GM19397 (cell line): ENCODE results near the gene RASGRP2.
"Not testable (repeated sequence)": the region's sequence is repeated elsewhere in the genome, so short reads cannot be mapped to it uniquely, and the experiment has no call there.

Experiments used
- ATAC-seq: cut with Tn5 transposase; IDR thresholded peaks from one replicate; pipeline ENCODE4 v1.9.1; 2021; ENCODE audit warnings: mild to moderate bottlenecking, moderate library complexity; ENCODE audit not compliant: unreplicated experiment

The RASGRP2 gene

DNA sequence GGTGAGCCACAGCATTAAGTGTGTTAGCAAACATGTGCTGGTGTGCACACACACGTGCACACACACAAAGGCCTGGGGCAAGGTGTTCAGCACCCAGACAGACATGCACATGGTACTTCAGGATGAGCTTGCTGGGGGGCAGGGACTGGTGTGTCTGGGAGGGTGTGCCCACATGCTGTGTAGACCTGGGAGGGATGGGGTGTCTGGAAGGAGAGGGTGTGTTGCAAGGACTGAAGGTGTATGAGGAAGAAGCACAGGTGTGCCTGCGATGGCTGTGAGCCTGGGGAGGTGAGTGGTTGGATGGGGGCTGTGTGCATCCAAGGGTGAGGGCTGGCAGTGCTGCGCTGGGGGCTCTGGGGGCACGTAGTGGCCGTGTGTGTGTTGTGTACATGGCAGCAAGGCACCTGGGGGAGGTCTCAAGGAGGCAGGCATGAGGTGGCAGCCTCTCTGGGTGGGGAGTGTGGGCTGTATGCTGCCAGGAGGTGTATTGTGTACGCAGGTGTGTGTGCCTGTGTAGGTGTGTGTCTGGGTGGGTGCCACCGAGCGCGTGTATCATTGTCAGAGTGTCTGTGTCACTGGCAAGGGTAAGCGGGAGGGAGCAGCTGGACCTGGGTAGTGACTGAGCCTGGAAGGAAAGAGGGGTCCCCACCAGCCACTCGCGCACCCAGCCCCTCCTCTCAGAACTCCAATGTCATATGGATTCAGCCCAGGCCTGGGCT is 23.1 kb downstream of the RASGRP2 start:
- ATAC-seq: no peak

DNA sequence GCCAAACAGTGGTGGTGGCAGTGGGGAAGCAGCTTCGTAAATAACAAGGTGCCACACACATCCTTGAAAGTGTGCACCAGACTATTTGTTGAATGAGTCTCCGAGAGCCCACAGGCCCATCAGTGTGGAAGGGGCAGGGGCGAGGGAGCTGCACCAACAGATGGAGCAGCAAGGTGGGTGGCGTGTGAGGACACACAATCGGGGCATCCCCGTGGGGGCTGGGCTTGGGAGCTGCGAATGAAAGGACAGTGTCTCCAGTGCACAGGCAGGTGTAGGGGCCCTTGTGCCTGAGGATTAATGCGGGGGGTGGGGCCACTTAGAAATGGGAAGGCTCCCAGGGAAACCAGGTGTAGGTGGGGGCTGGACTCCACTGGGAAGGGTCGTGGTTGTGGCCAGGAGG is 23.8 kb downstream of the RASGRP2 start:
- ATAC-seq: no peak

DNA sequence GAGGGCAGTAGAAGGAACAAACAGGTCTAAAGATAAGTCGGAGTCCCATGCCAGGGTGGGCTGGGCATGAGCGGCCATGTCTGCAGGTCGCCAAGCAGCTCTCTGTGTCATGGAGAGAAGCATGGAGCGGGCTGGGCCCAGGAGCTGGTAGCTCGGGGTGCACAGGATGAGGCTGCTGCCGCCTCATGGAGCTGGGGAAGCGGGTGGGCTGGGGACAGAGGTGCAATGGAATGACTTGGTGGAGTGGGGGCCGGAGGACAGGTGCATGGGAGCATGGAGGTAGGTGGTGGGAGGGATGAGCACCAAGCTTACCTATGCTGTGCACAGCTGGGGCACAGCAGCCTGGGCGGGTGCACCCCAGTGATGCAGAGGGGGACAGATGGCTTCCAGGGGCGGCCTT is 24.5 kb downstream of the RASGRP2 start:
- ATAC-seq: no peak

DNA sequence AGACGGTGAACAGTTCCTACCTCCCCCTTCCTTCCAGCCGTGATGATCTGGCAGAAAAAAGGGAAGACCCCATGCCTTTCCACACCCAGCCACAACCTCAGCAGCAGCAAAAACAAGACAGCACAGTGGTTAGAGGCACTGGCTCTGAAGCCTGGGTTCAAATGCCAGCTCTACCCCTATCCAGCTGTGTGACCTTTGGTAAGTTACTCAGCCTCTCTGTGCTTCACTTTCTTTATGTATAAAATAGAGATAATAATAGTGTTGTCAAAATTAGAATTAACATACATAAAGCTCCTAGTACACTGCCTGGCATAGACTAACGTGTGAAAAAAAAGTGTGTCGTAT is 25.2 kb downstream of the RASGRP2 start:
- no peak for ATAC-seq

DNA sequence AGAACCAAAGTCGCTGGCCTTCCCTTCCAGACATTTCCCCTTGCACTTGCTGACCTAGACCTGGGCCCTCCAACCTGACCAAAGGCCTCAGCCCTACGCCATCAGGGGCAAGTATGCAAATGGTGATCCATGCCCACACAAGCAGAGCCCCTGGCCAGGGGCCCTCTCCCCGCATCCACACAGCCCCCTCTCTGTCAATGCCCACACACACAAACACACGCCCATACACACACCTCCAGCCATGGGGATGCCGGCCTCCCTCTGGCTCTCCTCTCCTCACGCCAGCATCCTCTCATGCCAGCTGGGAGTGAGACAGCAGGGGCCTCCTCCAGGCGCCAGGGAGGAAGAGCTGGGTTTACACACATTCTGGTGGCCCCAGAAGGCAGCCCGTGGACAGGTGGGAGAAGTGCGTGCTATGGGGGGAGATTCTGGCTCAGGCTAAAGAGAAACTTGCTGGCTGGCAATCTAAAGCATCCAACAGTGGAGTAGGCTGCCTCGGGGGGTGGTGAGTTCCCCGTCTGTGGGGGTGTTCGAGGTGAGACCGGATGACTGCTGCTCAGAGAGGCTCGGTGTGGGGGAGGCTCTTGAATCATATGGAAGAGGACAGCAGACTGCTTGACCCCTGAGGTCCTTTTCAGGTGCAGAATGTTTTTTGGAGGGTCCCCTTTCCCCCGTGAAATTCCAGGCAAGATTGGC is 25.7 kb downstream of the RASGRP2 start:
- no peak for ATAC-seq

DNA sequence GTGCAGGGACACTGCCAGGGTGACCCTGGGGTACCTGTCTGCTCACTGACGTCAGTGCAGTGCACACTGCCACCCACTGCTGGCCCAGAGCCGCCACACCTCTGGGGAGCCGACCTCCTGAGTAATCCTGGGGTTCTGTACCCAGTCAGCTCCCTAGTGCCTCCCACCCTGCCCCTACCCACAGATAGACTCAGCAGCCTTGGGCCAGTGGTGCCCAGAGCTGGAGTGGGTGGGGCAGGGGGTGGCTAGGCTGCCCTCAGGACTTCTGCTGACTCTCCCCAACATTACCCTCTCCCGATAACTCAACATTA is 26.7 kb downstream of the RASGRP2 start:
- no peak for ATAC-seq

DNA sequence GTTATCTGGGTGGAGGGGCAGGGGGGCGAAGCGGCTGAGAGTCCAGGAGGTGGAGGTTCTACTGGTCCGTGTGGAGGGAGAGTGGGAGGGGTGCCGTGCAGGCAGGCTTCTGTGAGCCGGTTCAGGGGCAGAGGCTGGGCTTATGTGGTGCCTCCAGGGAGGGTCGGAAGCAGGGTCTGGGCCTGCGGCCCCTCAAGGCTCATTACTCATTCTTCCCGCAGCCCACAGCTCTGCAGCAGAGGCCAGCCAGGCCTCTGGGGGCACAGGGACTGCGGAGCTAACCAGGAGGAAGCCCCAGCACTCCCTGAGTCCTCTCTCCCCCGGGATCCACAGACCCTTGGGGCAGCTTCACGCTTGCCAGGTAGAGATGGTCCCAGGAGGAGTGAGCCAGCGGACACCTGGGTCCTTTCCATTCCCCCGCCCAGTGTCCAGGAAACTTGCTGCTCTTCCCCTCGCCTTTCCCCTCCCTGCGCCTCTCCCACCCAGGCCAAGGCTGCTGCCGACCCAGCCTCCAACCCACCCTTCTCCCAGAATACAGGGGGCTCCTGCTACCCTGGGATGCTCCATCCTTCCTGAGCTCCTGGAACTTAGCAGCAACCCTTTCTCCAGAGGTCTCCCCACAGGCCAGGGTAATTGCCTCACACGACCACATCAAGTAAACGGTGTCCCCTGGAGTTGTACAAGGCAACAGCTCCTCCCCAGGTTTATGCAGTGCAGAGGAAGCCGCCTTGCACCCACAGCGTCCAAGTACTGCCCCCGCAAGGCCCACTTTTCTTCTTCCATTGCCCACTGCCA is 27.3 kb downstream of the RASGRP2 start:
- ATAC-seq: no peak

DNA sequence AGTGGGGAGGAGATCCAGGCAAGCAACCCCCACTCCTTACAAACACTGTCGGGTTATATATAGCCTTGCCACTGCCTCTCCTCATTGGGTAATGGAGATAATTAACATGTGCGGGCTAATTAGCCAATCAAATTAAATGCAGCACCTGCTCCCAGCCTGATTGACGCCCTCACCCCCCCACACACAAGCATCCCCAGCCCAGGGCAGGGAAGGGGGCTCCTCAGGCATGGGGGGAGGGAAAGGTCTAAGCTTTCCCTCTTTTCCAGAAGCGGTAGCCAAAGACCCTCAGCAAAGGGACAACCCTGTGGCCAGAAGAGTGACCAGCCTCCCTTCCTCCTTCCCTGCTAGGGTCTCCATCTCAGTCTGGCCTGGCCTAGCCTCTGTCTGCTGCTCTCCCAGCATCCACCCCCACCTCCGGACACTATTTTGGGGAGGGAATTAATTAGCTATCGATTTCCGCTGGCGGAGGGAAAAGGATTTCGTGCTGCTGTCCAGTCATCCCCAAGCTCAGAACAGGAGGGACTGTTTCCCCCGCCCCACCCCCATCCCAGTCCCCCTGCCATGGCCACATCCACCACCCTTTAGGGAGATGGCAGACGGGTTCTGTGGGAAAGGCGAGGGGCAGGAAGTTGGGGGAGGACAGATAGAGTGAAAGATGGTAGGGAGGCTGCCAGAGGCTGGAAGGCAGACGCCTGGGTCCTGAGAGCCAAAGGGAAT is 28.0 kb downstream of the RASGRP2 start:
- no peak for ATAC-seq

DNA sequence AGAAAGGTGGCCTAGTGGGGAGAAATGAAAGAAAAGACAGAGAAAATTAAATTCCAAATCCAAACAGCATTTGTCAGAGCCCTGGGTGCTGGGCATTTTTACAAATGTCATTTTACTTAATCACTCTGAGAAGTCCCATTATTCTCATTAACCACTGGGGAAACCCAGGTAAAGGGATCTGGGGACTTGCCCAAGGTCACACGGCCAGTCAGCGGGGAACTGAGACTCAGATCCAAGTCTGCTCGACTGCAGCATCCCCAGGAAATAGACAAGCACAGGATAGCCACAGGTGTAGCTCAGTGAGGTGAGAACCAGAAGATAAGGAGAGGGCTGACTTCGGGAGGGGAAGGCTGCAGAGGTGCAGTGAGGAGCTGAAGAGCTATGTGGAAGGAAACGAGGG is 28.8 kb downstream of the RASGRP2 start:
- ATAC-seq: no peak

DNA sequence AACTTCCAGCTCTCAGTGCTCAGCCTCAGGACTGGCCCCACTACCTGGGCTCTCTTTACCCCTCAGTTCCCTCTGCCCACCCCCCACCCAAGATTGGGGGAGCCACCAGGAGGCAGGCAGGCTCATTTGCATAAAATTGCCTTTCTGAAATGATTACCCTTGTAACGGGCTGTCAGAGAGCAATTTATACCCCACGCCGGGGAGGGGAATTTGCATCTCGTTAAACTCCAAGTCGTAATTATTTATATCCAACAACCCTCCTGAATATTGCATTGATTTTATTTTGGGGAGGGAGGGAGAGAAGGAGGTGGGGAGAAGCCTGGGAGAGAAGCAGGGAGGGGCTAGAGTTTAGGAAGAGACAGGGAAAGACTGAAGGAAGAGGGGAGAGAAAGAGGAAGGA is 29.3 kb downstream of the RASGRP2 start:
- no peak for ATAC-seq

DNA sequence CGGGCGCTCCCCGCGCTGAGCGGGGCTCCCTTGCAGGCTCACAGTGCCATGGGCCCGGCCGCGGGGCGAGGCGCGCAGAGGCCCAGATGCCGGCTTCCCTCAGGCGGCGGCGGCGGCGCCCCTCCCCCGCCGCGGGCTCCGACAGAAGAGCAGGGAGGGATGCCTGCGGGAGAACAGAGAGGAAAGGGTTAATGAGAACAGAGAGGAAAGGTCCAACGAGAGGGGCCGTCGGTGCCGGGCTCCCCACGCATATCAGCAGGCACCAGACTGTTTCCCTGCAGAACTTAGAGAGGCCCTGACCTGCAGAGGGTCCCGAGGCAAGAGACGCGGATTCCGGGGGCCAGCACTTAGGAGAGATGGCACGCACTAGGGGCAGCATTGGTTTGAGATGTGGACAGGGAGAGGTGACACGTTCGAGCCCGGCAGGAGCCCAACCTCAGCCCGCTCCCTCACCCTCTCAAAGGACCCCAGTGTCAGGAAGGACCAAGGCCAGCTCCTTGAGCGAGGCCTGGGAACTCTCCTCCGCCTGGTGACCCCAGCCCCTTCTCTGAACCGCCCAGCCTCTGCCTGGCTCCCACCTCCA is 30.1 kb downstream of the RASGRP2 start:
- no peak for ATAC-seq

DNA sequence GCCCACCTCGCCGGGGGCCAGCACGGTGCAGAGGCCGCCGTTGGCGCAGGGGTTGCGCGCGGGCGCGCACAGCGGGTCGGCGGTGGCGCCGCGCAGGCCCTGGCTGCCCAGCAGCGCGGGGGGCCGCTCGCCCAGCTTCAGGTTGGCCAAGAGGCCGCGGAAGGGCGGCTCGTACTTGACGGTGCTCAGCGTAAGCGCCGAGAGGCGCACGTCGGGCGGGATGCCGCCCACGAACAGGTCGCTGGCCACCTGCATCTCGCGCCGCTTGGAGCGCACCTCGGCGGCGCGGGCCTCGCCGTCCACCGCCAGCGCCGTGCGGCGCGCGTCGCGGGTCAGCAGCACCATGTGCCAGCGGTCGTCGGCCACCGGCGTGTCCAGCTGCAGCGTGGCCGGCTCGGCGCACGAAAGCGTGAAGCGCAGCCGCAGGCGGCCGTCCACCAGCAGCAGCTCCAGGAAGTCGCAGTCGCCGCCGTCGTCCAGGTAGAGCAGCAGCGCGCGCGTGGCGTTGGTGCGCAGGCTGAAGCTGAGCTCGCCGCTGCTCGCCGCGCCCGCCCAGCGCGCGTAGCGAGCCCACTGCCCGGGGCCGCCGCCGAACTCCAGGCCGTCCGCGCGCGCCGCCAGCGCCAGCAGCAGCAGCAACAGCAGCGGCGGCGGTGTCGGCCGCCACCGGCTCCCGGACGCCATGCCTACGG is 30.8 kb downstream of the RASGRP2 start:
- no peak for ATAC-seq

DNA sequence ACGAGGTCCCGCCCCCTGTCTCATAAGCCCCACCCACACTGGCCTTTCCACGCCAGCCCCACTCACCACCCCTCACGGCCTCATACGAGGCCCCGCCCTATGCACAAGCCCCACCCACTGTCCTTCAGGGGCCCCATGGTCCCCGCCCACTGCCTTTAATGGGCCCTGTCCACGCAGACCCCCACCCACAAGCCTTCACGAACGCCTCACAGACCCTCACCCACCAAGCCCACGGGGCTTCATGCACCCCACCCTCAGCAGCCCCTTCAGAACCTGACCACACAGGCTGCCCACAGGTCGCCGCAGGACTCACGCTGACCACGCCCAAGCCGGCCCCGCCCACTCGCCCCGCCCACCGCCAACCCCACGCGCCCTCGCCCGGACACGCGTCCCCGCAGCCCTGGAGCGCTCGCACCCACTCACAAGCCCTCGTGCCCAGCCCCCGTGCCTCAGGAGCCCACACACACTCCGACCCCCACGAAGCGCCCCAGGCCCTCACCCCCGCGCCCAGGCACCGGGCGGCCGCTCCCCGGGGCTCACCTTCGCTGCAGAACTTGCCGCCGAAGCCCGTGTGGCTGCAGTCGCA is 31.4 kb downstream of the RASGRP2 start:
- ATAC-seq: no peak

DNA sequence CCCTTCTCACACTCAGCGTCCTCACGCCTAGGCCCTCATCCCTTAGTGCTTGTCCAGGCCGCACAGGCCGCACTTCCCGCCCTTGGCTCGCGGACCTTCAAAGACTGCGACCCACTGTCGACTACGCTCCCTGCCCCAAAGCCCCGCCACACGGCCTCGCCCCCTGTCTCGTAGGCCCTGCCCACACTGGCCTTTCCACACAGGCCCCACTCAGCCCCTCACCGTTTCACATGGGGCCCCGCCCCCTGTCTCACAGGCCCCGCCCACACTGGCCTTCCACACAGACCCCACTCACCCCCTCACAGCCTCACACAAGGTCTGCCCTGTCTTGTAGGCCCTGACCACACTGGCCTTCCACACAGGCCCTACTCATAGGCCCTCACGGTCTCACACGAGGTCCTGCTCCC is 32.0 kb downstream of the RASGRP2 start:
- ATAC-seq: no peak

DNA sequence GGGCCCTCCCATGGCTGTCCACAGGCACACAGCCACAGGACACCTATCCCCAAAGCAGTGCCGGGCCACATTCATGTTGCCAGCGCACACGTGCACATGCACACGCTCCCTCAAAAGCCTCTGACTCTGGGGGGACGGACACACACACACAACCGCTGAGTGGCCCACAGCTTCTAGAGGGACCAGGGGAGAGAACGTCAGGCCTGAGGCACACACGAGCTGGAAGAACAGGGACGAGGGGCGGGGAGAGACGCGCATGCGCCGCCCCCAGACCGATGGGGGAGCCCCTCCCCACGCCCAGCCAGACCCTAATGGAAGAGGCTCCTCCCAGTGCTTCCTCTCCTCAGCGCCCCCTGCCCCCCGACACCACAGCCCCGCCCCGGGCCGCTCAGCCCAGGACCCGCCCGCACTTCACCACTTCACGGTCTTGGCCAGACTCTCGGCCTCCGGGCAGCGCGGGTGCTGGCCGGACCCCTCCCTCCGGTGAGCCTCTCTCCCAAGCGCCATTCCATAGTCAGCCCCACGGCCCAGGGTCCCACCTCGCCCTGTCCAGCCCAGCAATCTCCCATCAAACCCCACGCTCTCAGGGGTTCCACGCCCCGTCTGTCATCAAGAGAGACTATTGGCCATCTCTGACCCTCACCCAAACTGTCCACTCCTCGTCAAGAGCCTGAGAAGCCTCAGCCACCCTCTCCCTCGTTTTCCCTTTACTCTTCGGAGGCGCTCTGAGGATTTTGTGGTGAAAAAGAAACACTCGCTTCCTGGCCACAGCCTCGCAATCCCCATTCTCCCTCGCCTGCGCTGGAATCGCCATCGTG is 32.6 kb downstream of the RASGRP2 start:
- ATAC-seq: no peak

DNA sequence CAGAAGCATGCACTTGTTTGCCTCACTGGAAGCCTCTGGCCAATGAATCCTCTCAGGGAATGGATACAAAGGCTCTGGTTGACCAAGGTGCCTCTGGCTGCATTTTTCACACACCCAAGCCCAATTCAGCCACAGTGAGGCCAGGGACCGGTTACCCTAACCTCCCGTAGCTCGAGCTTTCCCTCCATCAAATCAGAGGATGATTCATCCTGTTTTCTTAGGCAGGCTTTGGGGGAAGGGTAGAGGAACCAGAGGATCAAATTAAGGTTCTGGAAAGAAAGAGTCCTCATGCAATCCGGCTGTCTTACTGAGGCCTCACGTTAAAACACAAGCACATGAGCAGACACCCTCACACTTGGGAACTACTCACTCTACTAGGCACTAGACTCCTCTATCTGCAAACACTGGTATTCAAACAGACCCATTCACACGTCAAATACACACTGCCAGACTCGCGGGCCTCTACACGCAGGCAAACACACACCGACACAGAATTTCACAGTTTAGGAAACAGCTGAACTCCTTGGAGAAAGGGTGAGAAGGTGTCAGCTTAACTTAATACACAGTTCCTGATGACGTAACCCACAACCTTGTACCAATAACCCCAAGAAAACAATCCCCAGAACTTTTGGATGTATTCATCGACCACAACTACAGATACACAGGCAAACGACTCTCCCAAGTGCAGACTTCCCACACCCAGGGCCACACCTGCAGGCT is 33.4 kb downstream of the RASGRP2 start:
- no peak for ATAC-seq

DNA sequence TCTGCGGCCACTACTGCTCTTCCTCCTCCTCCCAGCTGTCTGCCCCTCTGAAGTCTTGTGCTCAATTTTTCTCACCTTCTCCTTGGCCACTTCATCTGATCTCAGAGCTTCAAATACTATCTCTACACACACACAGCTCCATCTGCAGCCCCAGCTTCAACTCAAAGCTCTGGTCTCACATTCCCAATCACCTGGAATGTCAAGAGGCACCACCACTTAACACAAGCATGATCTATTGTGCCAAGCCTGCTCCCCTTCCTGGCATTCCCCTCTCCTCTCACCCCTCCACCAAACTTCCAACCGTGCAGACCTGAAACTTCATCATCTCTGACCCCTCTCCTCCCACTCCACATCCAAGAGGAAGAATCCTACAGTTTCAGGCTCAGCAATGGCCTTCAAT is 38.4 kb downstream of the RASGRP2 start:
- no peak for ATAC-seq

DNA sequence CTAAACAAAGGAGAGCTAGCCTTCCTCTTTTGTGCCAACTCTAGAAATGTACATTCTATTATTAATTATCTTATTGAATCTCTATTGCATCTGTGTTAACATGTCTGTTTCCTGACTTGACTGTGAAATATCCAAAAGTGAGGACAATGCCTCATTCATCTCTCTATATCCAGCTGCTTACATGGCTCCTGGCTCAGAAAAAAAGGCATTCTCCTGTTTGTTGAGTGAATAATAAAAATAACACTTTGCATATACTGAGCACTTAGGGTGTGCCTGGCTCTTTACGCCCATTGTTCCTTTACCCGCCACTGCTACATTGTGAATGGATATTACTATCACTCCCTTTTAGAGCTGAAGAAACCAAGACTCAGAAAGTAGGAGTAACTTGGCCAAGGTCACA is 40.9 kb downstream of the RASGRP2 start:
- no peak for ATAC-seq

DNA sequence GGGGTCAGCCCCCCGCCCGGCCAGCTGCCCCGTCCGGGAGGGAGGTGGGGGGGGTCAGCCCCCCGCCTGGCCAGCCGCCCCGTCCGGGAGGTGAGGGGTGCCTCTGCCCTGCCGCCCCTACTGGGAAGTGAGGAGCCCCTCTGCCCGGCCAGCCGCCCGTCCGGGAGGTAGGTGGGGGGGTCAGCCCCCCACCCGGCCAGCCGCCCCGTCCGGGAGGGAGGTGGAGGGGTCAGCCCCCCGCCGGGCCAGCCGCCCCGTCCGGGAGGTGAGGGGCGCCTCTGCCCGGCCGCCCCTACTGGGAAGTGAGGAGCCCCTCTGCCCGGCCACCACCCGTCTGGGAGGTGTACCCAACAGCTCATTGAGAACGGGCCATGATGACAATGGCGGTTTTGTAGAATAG is 42.0 kb downstream of the RASGRP2 start:
- ATAC-seq: not testable (repeated sequence)
